ENCODE results near the gene MRPL55.

DNA sequence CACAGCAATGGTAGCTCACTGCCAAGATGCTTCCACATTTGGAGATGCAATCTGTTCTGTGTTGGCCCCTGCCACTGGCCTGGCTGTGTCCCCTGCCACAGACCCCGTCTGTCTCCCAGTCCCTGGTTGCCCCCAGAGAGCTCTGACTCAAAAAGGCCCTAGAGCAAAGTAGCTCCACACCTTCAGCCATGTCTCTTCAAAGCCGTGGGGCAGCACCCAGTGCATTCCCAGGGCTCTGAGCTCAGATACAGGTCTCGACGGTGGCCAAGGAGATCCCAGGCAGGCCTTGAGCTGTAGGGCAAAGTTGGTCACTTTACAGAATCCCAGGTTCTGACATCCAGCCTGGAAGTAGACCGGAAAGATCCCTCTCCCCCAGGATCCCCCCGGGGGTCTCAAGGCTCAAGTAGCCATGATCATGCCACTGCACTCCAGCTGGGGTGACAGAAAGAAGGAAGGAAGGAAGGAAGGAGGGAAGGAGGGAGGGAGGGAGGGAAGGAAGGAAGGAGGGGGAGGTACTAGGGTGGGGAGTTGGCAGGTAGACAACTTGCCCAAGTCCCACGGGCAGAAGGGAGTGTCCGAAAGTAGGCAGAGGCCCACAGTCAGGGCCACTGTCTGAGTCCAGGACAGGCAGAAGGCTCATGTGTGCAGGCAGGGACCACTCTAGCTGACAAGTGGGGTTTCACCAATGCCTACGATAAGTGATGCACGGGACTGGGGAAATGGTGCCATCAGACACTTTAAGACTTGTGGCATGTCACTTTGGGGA lies 31.4 kb downstream of the MRPL55 start:
- TF ChIP-seq EZH2 (IDR thresholded peaks at IDR 0.05; ENCODE audit: insufficient read depth, poor library complexity, severe bottlenecking) = no peak
- no peak for TF ChIP-seq EZH2phosphoT487 (IDR thresholded peaks at IDR 0.05; ENCODE audit: insufficient read depth, low read depth)
